Transverse colon (tissue), 4 donors: ENCODE measurements around the gene FAM83E. TPM values are rescaled to one million over a fixed set of nuclear protein-coding genes. Genes with fewer than 3 reads are reported as not detected.

Source experiments
- DNase-seq: peaks from one replicate; pipeline ENCODE4 v3.0.0-alpha.2; 2019
- H3K27ac ChIP-seq, 4 donors: fragments of 200-600 bp; sonication (generic); 2 replicates each; pipeline ENCODE4 v1.5.1; 2016 to 2018; ENCODE audit warnings: inconsistent platforms in 4 of 4
- H3K27me3 ChIP-seq: fragments of 200-600 bp; sonication (generic); 2 replicates; pipeline ENCODE4 v1.5.1; 2017; ENCODE audit warnings: inconsistent platforms
- H3K36me3 ChIP-seq, 4 donors: fragments of 200-600 bp; sonication (generic); 2 replicates each; pipeline ENCODE4 v1.5.1; 2017 to 2019; ENCODE audit warnings: inconsistent platforms in 4 of 4
- H3K4me1 ChIP-seq, 4 donors: fragments of 200-600 bp; sonication (generic); 2 replicates each; pipeline ENCODE4 v1.5.1; 2017 to 2020; ENCODE audit warnings: inconsistent platforms in 4 of 4
- H3K4me3 ChIP-seq, 4 donors: fragments of 200-600 bp; sonication (generic); 1 replicate in 1 of 4; 2 replicates in 3 of 4; pipeline versions ENCODE4 v1.5.1 to v1.6.1; 2017 to 2019; ENCODE audit warnings: inconsistent platforms in 4 of 4
- H3K9me3 ChIP-seq, 2 donors: fragments of 200-600 bp; sonication (generic); 2 replicates each; pipeline ENCODE4 v1.5.1; 2017 to 2019; ENCODE audit warnings: inconsistent platforms in 2 of 2
- CTCF ChIP-seq, 5 experiments: fragments of 200-600 bp in 3 of 5; fragments of 450-650 bp in 2 of 5; sonication (generic) in 3 of 5; IDR thresholded peaks; 1 replicate in 2 of 5; 2 replicates in 3 of 5; pipeline ENCODE4 v1.5.1; 2016 to 2017; ENCODE audit warnings: antibody characterized with exemption in 5 of 5, inconsistent platforms in 3 of 5, mild to moderate bottlenecking in 2 of 5, moderate library complexity in 1 of 5
- EP300 ChIP-seq: sonication (generic); formaldehyde crosslinking; IDR thresholded peaks from one replicate; pipeline ENCODE4 v1.6.1; 2017; ENCODE audit warnings: antibody characterized with exemption, low read depth
- POLR2A ChIP-seq: fragments of 450-650 bp; IDR thresholded peaks from one replicate; pipeline ENCODE4 v1.6.1; 2016; ENCODE audit warnings: antibody characterized with exemption, mild to moderate bottlenecking, moderate library complexity
- POLR2AphosphoS5 ChIP-seq, 3 donors: sonication (generic); formaldehyde crosslinking; IDR thresholded peaks; one replicate each; pipeline ENCODE4 v1.6.1; 2016; ENCODE audit warnings: antibody characterized with exemption in 3 of 3
- WGBS, 2 donors: methylation state at CpG; one replicate each; pipeline ENCODE4 v1.1.5; 2018; ENCODE audit warnings: low coverage in 1 of 2; 5-methylcytosine and 5-hydroxymethylcytosine counted together
- in situ Hi-C, 4 donors: fragments of 200-750 bp; cut with MboI; loops; one replicate each; pipeline versions ENCODE4 v1.15.0 to v1.15.1; 2017; ENCODE audit warnings: low sequenced_read_pairs in 3 of 4, low pct_ligation_motif_present in 1 of 4, low pct_unique_long_range_greater_than_20kb in 1 of 4
- intact Hi-C: fragments of 100-400 bp; cut with DNase I; formaldehyde crosslinking; loops from one replicate; pipeline ENCODE4 v1.15.1; 2023; ENCODE audit warnings: low total_unique reads
- total RNA-seq, 4 donors: library from RNA; depleted of rRNA; stranded (reverse); fragments of >200 nt; gene quantifications; one replicate each; pipeline ENCODE4 v1.1.0, GENCODE V29; 2016

FAM83E gene
- total RNA-seq, 4 donors from 2014 or later = 97.0 to 746 (median 203) TPM

- intact Hi-C loops (no loop called here), in situ Hi-C loops (no loop called here)
- Histone ChIP-seq H3K4me1 (peaks cover 0 to 10% (median 4%) of the 10 kb centered on the region in 4 donors), H3K9me3 (no peaks in the 10 kb centered on the region), H3K4me3 (no peak overlapping the region), H3K27me3 (no peaks in the 10 kb centered on the region), H3K27ac (no peak overlapping the region), H3K36me3 (no peaks in the 10 kb centered on the region)
- no peak for TF ChIP-seq EP300
- TF ChIP-seq POLR2A = no peak
- no peak for TF ChIP-seq CTCF (IDR thresholded peaks at IDR 0.05)
- TF ChIP-seq POLR2AphosphoS5 (IDR thresholded peaks at IDR 0.05) = peak in 1 of 3 donors; percentile 22
- WGBS, 2 donors = 47 to 54% methylated on average over 8 to 16 of the region's 16 CpGs
- peak; percentile 20 for DNase-seq
These were observed 42.1 kb upstream of the FAM83E start for GRCh38 chr19:48656840-48657474.

- intact Hi-C loops (no loop called here), in situ Hi-C loops (no loop called here)
- Histone ChIP-seq H3K27ac (no peak overlapping the region), H3K9me3 (no peaks in the 10 kb centered on the region), H3K4me1 (peaks cover 0 to 2% (median 0%) of the 10 kb centered on the region in 4 donors), H3K4me3 (no peak overlapping the region), H3K36me3 (no peaks in the 10 kb centered on the region), H3K27me3 (no peaks in the 10 kb centered on the region)
- 42% methylated on average over 11 of the region's 11 CpGs; no CpG with 5 or more reads in 1 of the 2 donors for WGBS, 2 donors
- DNase-seq = no peak
- TF ChIP-seq POLR2AphosphoS5 (IDR thresholded peaks at IDR 0.05) (no peak), EP300 (no peak), POLR2A (no peak), CTCF (IDR thresholded peaks at IDR 0.05) (no peak)
These were observed 39.6 kb upstream of the FAM83E start for GRCh38 chr19:48654299-48655059.

GRCh38 chr19:48651683-48652048 lies 36.8 kb upstream of the FAM83E start:
- intact Hi-C loops = no loop called here
- in situ Hi-C loops = no loop called here
- no peak for TF ChIP-seq POLR2A
- no peak for TF ChIP-seq CTCF (IDR thresholded peaks at IDR 0.05)
- TF ChIP-seq EP300 = no peak
- TF ChIP-seq POLR2AphosphoS5 (IDR thresholded peaks at IDR 0.05) = no peak
- DNase-seq = no peak
- Histone ChIP-seq H3K36me3 (no peaks in the 10 kb centered on the region), H3K4me3 (no peak overlapping the region), H3K9me3 (no peaks in the 10 kb centered on the region), H3K4me1 (peaks cover 0 to 5% (median 0%) of the 10 kb centered on the region in 4 donors), H3K27ac (no peak overlapping the region), H3K27me3 (no peaks in the 10 kb centered on the region)
- 78 to 83% methylated on average over 2 to 5 of the region's 5 CpGs for WGBS, 2 donors

GRCh38 chr19:48650974-48651682 lies 36.3 kb upstream of the FAM83E start:
- H3K27me3 ChIP-seq = no peaks in the 10 kb centered on the region
- intact Hi-C loops (no loop called here), in situ Hi-C loops (no loop called here)
- H3K4me3 ChIP-seq = no peak overlapping the region
- H3K9me3 ChIP-seq = no peaks in the 10 kb centered on the region
- peaks cover 0 to 8% (median 2%) of the 10 kb centered on the region in 4 donors for H3K4me1 ChIP-seq
- no peaks in the 10 kb centered on the region for H3K36me3 ChIP-seq
- no peak for TF ChIP-seq EP300
- no peak for TF ChIP-seq POLR2A
- TF ChIP-seq CTCF (IDR thresholded peaks at IDR 0.05) = no peak
- no peak for TF ChIP-seq POLR2AphosphoS5 (IDR thresholded peaks at IDR 0.05)
- H3K27ac ChIP-seq = no peak overlapping the region
- no peak for DNase-seq
- 84 to 100% methylated on average over 5 to 12 of the region's 12 CpGs for WGBS, 2 donors
